Mucosa of gallbladder (tissue), 1 donor: ENCODE data around the gene HSD17B10. TPM values are rescaled to one million over a fixed set of nuclear protein-coding genes. Genes with fewer than 3 reads are reported as not detected.
"Not testable (repeated sequence)": the region's sequence is repeated elsewhere in the genome, so short reads cannot be mapped to it uniquely, and the experiment has no call there.

Experiments used
- DNase-seq: peaks from one replicate; pipeline ENCODE4 v3.0.0-alpha.2; 2020; ENCODE audit warnings: low spot score
- total RNA-seq: library from RNA; stranded (reverse); gene quantifications from one replicate; pipeline ENCODE4 v1.2.1, GENCODE V29; 2021
- donor health status: DM: no; HTN: no; CAD: no.

HSD17B10 gene
- total RNA-seq, 1 donor from 2014 or later, result 71.5 TPM

- DNase-seq, result no peak
These were observed 3.0 kb upstream of the HSD17B10 start for GRCh38 chrX:53437206-53437605.

GRCh38 chrX:53435997-53436396, 1.8 kb upstream of the HSD17B10 start:
- peak; percentile 53 for DNase-seq

GRCh38 chrX:53430231-53430630, 3.9 kb downstream of the HSD17B10 start:
- DNase-seq, result no peak

- DNase-seq, result no peak
These were observed 4.4 kb downstream of the HSD17B10 start for GRCh38 chrX:53429755-53430154.

- no peak for DNase-seq
These were observed 11.3 kb downstream of the HSD17B10 start, which contains the start of gene RIBC1 for GRCh38 chrX:53422861-53423306. TSS of gene RIBC1 (plus strand) at chrX:53422873. CDS start at chrX:53426277, 3,404 bp downstream.

GRCh38 chrX:53422086-53422860, 11.9 kb downstream of the HSD17B10 start, which contains the start of gene SMC1A:
TSS of gene SMC1A (minus strand) at chrX:53422654. CDS start at chrX:53422600, 54 bp downstream.
- peak; percentile 99 for DNase-seq

- no peak for DNase-seq
These were observed 12.4 kb downstream of the HSD17B10 start for GRCh38 chrX:53421772-53422085.

- no peak for DNase-seq
These were observed 13.0 kb downstream of the HSD17B10 start for GRCh38 chrX:53421125-53421524.

- DNase-seq, result not testable (repeated sequence)
These were observed 13.8 kb downstream of the HSD17B10 start for GRCh38 chrX:53420351-53420750.

- DNase-seq, result no peak
These were observed 21.7 kb downstream of the HSD17B10 start for GRCh38 chrX:53412446-53412845.

GRCh38 chrX:53403535-53403934, 30.6 kb downstream of the HSD17B10 start:
- DNase-seq, result no peak

- no peak for DNase-seq
These were observed 36.0 kb downstream of the HSD17B10 start for GRCh38 chrX:53398216-53398615.

GRCh38 chrX:53395605-53396298, 38.4 kb downstream of the HSD17B10 start:
- DNase-seq, result no peak

GRCh38 chrX:53383376-53384076, 50.6 kb downstream of the HSD17B10 start:
- DNase-seq, result no peak

Other genes with a start within 250 kb of the HSD17B10 start
- gene KDM5C, start 209.2 kb downstream of the HSD17B10 start, total RNA-seq, result 140 TPM
- gene IQSEC2, start 152.8 kb downstream of the HSD17B10 start, total RNA-seq, result 34.5 TPM
- 65.6 TPM for gene SMC1A, start 11.7 kb downstream of the HSD17B10 start, total RNA-seq
- gene RIBC1, start 11.5 kb downstream of the HSD17B10 start, total RNA-seq, result 2.6 TPM